ENCODE results near the gene LAPTM5.

- TF ChIP-seq CTCF (IDR thresholded peaks at IDR 0.05) = no peak
- no peak for TF ChIP-seq EZH2 (IDR thresholded peaks at IDR 0.05)
- TF ChIP-seq EZH2phosphoT487 (IDR thresholded peaks at IDR 0.05) = no peak
These were observed 41.6 kb upstream of the LAPTM5 start for GRCh38 chr1:30799233-30799511.

Measured in neural progenitor cell (in vitro differentiated cells).